ENCODE data around the gene CYTH1.
"Not testable (repeated sequence)": the region's sequence is repeated elsewhere in the genome, so short reads cannot be mapped to it uniquely, and the experiment has no call there.

CYTH1 gene

DNA sequence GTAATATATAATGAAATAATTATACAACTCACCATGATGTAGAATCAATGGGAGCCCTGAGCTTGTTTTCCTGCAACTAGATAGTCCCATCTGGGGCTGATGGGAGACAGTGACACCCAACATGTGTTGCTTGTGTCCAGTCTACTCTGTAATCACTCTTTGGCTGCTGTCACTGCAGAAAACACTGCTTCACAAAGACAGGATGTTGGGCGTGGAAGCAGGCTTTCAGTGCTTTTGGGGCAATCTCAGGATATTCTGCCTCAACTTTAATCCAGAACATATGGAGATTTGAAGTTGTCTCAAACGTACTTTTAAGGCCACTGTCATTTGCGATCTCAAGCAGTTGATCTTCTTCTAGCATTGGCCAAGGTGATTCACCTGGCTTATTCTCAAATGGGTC, 94.9 kb downstream of the CYTH1 start:
- DNase-seq (ENCODE audit: low read depth) = no peak

DNA sequence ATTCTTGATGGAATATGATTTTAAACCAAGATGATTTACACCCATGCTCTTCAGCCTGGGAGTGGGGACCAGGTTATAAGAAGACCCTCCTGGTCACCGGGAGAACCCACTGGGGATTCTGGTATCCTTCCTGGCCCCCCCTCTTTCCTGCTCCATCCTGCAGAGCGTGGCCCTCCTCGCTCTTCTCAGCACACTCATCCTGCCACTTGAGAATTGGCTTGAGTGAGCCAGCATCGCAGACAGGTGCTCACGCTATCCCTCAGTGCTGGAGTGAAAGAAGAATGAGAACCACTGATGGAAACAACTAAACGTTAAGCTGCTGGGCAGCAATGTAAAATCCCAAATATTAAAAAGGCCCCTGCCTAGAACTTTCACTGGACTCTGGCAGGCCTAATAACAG, 98.0 kb downstream of the CYTH1 start:
- DNase-seq (ENCODE audit: low read depth) = no peak

DNA sequence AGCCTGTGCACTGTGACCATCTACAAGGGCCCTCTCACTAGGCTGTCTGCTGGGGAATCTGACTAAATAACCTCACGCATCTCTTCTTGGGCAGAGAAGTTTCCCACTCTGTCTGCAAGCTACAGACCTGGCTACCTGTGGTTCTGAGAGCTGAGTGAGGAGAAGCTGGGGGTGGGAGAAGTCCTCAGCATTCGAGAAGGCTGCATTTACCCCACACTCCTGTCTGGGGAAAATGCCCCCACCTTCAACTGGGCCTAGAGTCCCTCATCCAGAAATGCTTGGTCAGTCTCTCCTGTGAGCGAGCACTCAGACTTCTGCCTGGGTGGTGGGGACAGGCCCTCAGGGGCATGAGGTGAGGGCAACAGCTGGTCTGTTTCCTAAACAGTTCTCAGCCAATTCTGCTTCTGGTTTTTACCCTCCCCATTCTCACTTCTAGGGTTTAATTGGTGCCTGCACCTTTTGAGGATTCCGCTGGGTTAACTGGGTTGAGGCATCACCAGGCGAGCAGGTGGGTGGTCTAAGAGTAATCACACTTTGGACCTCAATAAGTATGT, 98.6 kb downstream of the CYTH1 start:
- no peak for DNase-seq (ENCODE audit: low read depth)

DNA sequence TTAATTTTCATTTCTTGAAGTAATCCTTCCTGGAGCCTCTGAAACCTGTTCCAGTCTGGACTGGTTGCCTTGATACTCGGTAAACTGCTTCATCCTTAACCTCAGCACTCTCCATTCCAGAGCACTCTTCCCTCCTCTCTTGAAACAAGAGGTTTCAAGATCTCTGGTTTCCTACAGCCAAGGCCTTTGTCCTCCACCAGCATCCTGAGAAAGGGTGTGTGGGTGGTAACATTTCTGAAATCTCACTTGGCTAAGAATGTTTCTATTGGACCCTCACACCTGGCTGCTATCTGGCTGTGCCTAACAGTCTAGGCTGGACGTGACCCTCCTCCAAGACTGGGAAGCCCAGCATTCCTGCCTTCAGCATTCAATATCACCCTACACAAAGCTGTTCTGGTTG, 99.7 kb downstream of the CYTH1 start:
- DNase-seq (ENCODE audit: low read depth) = no peak

DNA sequence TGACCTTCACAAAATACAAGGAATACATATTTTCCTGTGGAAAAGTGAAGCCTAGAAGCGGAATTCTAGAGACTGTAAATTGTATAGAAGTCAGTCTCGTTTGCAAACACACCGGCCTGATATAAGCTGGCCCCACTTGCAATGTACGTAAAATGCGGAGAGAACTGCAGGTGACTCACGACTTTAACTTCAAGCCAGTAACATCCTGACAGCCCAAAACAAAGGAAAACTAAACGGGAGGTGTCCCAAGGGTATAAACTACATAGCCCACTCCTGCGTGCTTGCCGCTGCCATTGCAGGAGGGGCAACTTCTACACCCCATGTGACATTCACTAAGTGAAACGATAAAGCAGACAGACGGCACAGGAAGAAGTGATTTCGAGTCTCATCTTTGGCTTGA, 101.6 kb downstream of the CYTH1 start:
- DNase-seq (ENCODE audit: low read depth) = no peak

DNA sequence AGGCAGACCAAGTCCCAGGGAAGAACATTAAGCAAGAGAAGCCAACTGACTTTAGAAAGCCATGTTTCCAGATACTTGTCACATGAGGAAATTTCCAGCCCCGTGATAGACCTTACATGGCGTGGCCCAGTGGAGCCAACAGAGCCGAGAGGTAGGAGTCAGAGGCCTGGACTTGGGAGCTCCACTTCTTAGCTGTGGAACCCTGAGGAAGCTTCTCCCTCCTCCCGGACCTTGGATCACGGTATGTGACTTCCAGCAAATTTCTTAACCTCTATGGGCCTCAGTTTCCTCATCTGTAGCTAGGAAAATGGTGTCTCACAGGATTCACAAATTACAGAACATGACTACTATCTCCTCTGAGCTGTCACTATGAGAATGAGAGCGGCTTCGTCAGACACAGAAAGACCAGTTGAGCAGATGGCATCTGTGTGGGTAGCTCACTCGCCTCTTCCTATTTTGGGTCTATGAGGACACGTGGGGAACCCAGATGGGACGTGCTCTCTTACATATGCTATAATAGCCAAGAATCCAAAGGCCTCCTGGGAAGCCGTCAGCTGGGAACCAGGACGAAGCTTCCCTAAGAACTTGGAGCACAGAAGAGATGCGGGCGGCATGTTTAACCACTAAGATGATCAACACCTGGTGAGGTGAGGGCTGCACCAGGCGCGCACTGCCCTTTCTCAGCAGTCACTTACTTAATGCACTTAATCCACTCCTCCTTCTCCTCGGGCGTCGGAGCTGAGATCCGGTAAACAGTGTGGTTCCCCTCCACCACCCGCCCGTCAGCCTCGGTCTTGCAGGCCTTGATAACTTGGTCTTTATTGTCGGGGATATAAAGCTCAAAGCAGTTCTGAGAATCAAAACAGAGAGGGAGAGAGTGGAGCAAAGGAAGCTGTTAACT, 102.3 kb downstream of the CYTH1 start:
- DNase-seq (ENCODE audit: low read depth) = no peak

DNA sequence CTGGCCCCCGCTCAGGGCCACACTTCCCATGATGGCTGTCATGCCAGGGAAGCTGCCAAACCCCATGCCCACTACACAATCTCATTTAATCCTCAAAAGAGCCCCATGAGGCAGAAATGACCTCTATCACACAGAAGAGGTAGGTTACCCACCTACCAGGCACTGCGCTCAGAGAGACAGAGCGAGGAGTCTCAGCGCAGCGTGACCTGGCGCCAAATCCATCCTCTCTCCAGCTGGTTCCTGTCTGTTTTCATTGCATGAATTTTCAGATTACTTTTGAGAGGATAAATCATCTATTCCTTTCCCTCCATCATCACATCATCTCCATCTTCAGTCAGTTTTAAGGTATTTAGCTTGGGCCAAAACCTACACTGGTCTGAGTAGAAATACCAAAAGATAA, 103.4 kb downstream of the CYTH1 start:
- no peak for DNase-seq (ENCODE audit: low read depth)

DNA sequence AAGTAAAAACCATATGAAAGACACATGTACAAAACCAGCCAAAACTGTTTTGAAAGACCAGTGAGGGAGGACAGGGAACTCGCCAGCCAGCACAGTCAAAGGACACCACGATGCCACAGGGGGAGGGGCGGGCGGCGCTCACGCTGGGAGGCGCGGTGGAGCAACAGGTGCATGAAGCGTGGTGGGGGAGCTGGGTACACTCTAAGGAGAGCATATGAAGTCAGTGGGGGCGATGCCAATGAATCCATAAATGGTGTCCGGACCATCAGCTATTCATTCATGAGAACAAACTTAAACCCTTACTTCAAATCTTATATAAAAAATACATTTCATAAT, 103.9 kb downstream of the CYTH1 start:
- DNase-seq (ENCODE audit: low read depth) = no peak

DNA sequence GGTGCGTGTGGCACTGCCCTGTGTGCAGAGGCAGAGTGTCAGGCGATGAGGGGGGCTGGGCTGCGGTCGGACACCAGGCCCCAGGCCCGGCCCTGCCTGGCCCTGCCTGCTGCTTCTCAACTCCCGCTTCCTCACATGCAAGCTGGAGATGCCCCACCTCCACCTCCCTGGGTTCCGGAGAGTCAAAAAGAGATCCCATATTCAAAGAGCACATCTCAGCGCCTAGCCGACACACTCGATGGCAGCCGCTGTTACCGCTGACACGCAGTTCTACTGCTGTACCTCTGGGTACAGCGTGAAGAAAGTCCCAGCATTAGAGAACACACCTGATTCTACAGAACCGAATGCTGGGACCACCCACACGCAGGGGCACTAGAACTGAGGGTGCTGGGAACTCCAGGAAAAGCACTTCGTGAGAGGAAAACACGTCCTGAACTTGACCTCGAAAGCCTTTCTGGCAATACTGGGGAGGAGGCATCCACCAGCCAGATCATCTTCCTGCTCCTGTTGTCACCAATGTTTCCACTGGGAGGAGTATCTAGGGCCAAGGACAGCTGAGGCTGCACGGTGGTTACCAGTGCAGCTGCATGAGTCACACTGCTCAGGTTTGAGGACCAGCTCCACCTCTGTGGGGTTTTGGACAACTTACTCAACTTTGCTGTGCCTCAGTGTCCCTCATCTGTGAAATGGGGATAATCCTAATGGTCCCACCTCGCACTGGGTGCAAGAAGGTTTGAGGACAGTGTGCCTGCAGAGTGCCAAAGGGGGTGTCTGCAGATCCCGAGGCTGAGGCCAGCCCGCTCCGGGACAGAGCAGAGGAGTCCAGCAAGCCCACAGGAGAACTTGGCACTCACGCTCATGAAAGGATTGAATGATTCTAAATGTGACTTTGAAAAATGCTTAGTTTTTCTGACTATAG, 104.5 kb downstream of the CYTH1 start:
- no peak for DNase-seq (ENCODE audit: low read depth)

DNA sequence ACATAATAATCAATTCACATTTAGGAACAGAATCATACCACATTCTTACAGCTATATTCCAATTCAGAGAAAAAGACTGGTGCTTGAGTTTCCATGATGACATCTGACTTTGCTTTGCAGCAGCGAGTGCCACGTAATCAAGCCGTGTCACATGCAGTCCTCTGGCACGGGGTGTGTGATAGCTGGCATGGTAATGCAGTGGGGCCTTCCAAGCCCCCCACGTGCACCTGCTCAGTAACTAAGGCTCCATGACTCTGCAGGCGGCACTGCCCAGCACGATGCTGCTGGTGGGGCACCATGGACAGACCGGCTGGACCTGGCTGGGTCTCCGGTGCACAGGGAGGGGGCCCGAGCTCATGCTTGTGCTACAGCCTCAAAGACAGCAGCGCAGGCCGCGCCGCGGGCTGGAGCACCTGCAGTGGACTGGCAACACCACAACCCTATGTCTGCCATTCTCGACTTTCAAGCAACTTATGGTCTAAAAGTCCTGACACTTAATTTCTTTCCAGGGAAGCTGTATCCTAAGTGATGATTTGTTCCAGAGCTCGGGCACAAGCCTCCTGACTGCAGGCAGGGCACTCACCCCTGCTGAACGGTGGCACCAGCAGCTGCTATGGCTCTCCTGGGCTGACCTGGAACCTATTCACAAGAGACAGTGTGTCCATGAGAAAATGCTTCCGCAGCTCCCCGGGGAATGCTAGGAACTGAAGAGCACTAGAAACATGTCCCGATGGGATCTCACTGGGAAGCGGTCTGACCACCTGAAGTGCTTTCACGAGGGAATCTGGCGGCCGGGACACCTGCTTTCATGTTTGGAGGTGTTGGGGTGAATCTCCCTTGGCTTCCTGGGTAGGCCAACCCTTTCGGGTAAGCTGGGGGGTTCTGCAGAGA, 105.4 kb downstream of the CYTH1 start:
- no peak for DNase-seq (ENCODE audit: low read depth)

DNA sequence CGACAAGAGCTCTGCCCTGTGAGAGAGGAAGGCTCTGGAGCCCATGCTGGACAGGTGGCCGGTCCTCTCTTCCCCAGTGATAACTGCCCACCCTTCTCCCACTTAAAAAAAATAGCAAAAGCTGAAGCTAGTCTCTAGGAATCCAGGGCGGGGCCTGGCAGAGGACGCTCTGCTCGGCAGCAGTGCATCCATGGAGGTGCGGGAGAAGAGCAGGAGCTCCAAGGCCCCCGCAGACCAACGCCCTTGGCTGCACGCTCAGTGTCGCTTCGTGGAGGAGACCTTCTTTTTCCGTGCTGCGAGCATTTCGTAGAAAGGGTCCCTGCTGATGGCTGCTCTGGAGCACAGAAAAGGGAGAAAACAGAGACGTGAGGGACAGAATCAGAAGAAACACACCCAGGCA, 106.2 kb downstream of the CYTH1 start:
- DNase-seq (ENCODE audit: low read depth) = no peak

DNA sequence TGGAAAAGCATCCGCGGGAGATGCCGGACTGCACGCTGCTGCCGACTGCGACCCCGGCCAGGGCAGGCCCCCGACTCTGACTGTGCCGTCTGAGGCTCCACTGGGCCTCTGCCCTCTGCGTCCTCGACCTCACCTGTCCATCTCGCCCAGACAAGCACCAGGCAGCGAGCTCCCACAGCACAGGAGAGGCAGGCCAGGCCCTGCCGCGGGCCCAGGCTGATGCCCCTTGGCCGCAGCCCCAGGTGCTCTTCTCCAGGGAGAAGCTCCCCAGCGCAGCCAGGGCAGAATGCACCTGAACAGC, 106.8 kb downstream of the CYTH1 start:
- no peak for DNase-seq (ENCODE audit: low read depth)

DNA sequence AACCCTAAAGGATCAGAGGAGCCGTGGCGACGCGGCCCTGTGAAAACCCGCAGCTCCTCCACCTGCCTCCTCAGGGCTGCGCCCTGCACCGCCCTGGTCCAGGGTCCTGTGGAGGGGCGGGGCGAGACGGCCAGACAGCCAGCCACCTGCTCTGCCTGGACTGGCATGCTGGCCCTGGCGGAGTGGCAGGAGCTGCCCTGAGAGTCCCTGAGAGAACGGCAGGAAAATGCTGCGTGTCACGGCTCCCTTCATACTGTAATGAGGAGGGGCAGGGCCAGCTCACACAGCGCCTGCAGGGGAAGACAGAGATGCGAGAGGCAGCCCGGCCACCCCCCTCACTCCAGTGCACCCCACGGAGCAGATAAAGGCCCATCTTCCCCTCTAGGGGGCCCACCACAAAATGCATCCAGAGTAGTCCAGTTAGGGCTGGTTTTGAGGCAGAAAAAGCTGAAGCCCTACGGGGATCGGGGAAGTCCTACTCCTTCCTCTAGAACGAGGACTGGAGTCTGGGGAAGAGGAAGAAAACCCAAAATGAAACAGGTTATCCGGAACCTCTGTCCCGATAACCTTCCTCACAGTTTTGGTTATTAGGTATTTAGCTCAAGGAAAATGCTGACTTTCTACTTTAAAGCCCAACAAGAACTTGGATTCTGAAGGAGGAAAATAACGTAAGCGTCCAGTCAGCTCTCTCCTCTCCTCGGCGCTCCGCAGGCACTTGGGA, 107.3 kb downstream of the CYTH1 start:
- no peak for DNase-seq (ENCODE audit: low read depth)

DNA sequence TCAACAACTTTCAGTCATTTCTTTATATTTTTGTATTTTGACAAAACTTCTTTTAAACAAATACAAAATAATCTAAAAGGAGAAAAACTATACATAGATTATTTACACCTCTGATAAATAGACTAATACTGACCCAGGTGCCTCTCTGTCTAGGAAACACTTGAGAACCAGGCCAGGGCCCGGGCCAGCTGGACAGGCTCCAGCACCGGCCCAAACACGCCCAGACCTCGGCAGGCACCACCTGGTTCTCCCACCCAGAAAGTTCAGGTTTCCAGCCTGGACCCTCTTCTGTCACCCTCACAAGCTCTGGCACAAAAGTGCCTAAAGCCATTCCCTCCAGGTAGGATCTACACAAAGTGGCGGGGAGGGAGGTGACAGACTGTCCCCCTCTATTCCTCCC, 107.9 kb downstream of the CYTH1 start:
- DNase-seq (ENCODE audit: low read depth) = no peak

DNA sequence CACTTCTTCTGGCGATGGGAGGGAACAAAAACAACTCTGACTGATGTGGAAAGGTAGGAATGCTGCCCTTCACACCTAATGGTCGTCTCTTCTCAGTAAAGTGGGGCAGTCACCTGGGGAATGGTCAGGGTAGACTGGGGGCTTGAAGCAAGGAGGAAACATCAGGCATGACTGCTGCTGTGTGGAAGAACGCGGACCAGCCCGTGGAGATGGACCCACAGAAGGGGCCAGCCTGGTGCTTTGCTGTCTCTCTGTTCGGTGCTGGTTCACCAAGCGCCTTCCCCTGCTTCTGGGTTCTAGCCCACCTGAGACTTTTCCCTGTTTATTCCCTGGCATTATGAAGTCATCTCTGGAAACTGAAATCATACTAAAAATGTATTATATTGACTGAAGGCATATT, 108.7 kb downstream of the CYTH1 start:
- DNase-seq (ENCODE audit: low read depth) = no peak

DNA sequence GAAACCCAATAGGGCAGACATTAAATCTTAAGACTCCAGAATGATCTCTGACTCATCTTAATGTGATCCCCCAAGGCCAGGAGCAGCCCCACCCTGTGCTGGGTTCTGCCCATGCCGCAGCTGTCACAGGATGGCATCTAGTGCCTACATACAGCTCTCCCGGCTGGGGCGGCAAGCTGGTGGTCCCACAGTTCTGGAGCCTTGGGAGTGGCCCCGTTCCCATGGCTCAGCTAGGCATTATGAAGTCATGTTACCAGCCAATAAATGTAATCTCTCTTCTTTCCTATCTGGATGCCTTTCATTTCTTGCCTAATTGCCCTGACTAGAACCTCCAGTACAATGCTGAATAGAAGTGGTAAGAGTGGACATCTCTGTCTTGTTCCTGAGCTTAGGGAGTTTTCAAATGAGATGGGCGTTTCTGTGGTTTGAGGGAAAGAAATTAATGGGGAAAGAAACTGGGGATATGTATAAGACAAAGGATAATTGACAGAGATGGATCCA, 109.2 kb downstream of the CYTH1 start:
- no peak for DNase-seq (ENCODE audit: low read depth)

DNA sequence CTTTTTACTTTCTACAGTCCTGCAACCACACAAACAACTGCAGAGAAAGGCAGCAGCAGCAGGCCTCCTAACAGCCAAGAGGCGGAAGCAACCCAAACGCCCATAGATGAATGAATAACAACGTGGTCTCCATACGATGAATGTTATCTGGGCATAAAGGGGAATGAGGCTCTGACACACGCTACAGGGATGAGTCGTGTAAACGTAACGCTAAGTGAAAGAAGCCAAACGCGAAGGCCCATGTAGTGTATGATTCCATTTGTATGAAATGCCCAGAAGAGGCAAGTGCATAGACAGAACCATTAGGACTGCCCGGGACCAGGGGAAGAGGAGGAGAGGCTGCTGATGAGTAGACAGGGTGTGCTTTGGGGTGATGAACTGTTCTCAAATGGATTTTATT, 110.1 kb downstream of the CYTH1 start:
- no peak for DNase-seq (ENCODE audit: low read depth)

DNA sequence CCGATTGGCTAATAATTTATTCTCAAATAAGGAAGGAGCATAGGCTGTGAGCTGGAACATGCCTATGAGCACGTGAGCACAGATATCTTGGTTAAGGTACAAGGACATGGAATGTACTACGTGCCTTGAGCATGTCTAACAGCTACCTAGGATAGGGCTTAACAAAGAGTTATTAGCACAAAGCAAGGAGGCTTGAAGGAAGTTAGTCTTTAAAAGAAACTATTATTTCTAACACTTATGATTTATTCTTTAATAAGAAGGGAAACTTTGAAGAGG, 110.4 kb downstream of the CYTH1 start:
- DNase-seq (ENCODE audit: low read depth) = not testable (repeated sequence)

DNA sequence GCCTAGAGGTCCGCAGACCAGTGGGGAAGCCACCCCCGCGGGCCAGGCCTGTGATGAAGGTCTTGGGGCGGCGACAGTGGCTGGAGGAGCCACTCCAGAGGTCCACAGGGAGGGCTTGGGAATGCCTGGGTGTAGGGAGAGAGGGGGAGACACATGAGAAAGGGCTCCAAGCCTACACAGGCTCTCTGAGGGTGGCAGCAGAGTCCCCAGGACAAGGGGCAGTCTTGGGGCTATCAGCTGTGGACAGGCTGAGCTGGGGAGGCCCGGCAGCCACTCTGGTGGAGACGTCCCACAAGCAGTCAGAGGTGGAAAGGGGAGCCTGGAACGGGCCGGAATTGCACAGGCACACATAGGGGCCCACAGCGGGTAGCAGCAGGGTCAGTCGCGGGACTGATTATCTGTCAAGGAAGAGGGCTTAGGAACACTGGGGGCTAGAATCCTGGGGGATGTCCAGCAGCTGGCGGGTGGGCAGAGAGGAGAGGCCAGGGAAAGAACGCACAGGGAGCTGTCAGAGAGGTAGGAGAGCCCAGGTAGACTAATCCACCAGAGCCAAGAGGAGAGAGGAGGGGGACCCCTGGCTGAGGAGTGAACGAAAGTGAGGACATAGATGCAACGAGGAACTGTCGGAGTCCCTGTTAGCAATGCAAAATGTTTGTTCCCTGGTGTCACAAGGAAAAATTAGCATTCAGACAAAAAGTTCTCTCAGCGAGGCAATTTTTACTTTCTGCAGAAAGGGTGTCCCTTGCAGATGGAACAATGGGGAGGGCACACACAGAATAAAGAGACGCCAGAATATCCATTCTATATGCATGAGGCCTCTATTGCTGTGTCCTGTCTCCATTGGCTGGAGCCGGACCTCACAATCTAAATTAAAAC, 111.0 kb downstream of the CYTH1 start:
- no peak for DNase-seq (ENCODE audit: low read depth)

DNA sequence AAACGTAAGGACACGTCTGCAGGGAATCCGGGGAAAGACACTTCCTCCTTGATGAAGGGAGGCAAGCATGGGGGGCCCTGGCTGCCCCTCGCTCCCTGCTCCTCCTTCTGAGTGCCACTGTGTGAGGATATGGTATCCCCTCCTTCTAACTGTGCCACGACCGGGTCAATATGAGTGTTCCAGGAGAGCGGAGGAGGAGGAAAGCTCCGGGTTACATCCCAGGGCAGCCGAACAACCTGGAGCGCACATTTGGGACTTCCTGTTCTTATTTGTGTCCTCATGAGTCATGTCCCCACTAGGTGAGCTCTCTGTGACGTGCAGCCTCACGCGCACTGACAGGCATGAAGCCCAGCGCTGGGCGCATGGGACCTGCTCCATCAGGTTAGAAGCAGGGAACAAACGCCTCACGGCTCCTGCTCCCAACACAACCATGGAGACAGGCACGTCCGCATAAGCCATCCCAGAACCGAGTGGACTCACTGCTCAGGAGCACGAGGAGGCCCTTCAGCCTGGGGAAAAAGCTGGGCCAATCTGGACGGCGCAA, 112.0 kb downstream of the CYTH1 start:
- no peak for DNase-seq (ENCODE audit: low read depth)

Measured in fibroblast of gingiva (primary cell).